Stomach (tissue), 4 donors: ENCODE results near the gene MYRFL.
"Not testable (repeated sequence)": the region's sequence is repeated elsewhere in the genome, so short reads cannot be mapped to it uniquely, and the experiment has no call there.

Experiments used
- CTCF ChIP-seq, 7 experiments: fragments of 450-650 bp in 4 of 7; fragments of 200-600 bp in 3 of 7; sonication (generic) in 3 of 7; IDR thresholded peaks; one replicate each; pipeline ENCODE4 v1.5.1; 2016 to 2019; ENCODE audit warnings: antibody characterized with exemption in 7 of 7, control low read depth in 2 of 7, mild to moderate bottlenecking in 1 of 7
- EP300 ChIP-seq: sonication (generic); formaldehyde crosslinking; IDR thresholded peaks from one replicate; pipeline ENCODE4 v1.6.1; 2017; ENCODE audit warnings: antibody characterized with exemption
- POLR2A ChIP-seq, 4 donors: fragments of 450-650 bp; IDR thresholded peaks; one replicate each; pipeline ENCODE4 v1.6.1; 2016; ENCODE audit warnings: antibody characterized with exemption in 4 of 4, control low read depth in 2 of 4, mild to moderate bottlenecking in 1 of 4, moderate library complexity in 1 of 4
- POLR2AphosphoS5 ChIP-seq, 3 donors: sonication (generic); formaldehyde crosslinking; IDR thresholded peaks; one replicate each; pipeline ENCODE4 v1.6.1; 2016; ENCODE audit warnings: antibody characterized with exemption in 3 of 3

- TF ChIP-seq CTCF (IDR thresholded peaks at IDR 0.05); POLR2A (IDR thresholded peaks at IDR 0.05); POLR2AphosphoS5 (IDR thresholded peaks at IDR 0.05); EP300: not testable (repeated sequence)
Measured at GRCh38 chr12:69853176-69853961, 28.3 kb downstream of the MYRFL start.
